K562 (cell line): Measurements from ENCODE around the gene OR10D3. TPM values are rescaled to one million over a fixed set of nuclear protein-coding genes. Genes with fewer than 3 reads are reported as not detected.

Experiments used
- ATAC-seq: fragments of 200-7000 bp; cut with Tn5 transposase; 3 replicates; pipeline ENCODE4 v1.9.1; 2020; ENCODE audit warnings: moderate library complexity
- Bru-seq: library from RNA; stranded (reverse); fragments of 400-500 nt; gene quantifications from one replicate; lab custom pipeline; 2021; lab: Mats Ljungman, UMichigan
- BruChase-seq, 2 experiments: library from RNA; stranded (reverse); fragments of 400-500 nt; gene quantifications; one replicate each; lab custom pipeline; 2021; lab: Mats Ljungman, UMichigan
- BruUV-seq: library from RNA; stranded (reverse); fragments of 400-500 nt; replicated peaks from 2 replicates; lab custom pipeline; 2021; lab: Mats Ljungman, UMichigan
- CTCF ChIA-PET: fragments of 300-600 bp; formaldehyde crosslinking; extraction: SDS; loops from one replicate; lab custom pipeline; 2021; ENCODE audit warnings: low intra/inter-chr PET ratio; lab: Yijun Ruan, JAX
- POLR2A ChIA-PET: fragments of 300-600, 350-650 bp; sonication (Branson Sonifier 250); formaldehyde crosslinking; extraction: SDS; loops from one replicate; lab custom pipeline; 2021; ENCODE audit warnings: antibody characterized with exemption, inconsistent platforms; lab: Yijun Ruan, JAX
- DNase-seq, 4 experiments: peaks; one replicate each; pipeline versions ENCODE4 v3.0.0 to v3.0.0-alpha.2; 2011 to 2018; ENCODE audit warnings: low spot score in 3 of 4, mixed read lengths in 3 of 4; ENCODE audit errors: extremely low read depth in 1 of 4
- FAIRE-seq: peaks from 2 replicates; lab custom pipeline; 2011; peaks lifted over from hg19 to GRCh38; lab: Jason Lieb, UNC
- H2AFZ ChIP-seq: 2 replicates; pipeline ENCODE4 v1.6.0; 2011; ENCODE audit warnings: low read depth, low read length, control low read depth, inconsistent platforms
- H3K27ac ChIP-seq: fragments of 200-600 bp; 3 replicates; pipeline ENCODE4 v1.8.0; 2011; ENCODE audit warnings: low read depth, mild to moderate bottlenecking, control low read depth, inconsistent platforms, low read length, moderate library complexity, mixed read lengths; ENCODE audit errors: extremely low read depth
- H3K27me3 ChIP-seq, 2 experiments: fragments of 300-600 bp in 1 of 2; 2 replicates in 1 of 2; 3 replicates in 1 of 2; pipeline versions ENCODE4 v1.6.0 to v1.8.0; 2011; ENCODE audit warnings: inconsistent platforms in 2 of 2, low read length in 2 of 2, mild to moderate bottlenecking in 1 of 2, mixed read lengths in 1 of 2, moderate library complexity in 1 of 2; ENCODE audit not compliant: control insufficient read depth in 2 of 2, insufficient read depth in 2 of 2
- H3K36me3 ChIP-seq: fragments of 300-600 bp; 3 replicates; pipeline ENCODE4 v1.8.0; 2011; ENCODE audit warnings: mild to moderate bottlenecking, low read length, inconsistent platforms; ENCODE audit not compliant: control insufficient read depth, insufficient read depth
- H3K4me1 ChIP-seq, 2 experiments: fragments of 200-600 bp in 1 of 2; replicated peaks in 1 of 2; 2 replicates in 1 of 2; 3 replicates in 1 of 2; pipeline versions ENCODE4 v1.5.1 to v1.8.0; 2011; ENCODE audit warnings: inconsistent platforms in 2 of 2, low read length in 2 of 2, mild to moderate bottlenecking in 1 of 2, mixed read lengths in 1 of 2, moderate library complexity in 1 of 2; ENCODE audit not compliant: control insufficient read depth in 2 of 2, insufficient read depth in 2 of 2
- H3K4me2 ChIP-seq: 2 replicates; pipeline ENCODE4 v1.6.1; 2011; ENCODE audit warnings: low read length, control low read depth, inconsistent platforms, mixed read lengths; ENCODE audit not compliant: insufficient read depth
- H3K4me3 ChIP-seq: fragments of 200-600 bp; sonication (generic), shearing (Covaris generic); 2 replicates; pipeline ENCODE4 v1.5.1; 2016; ENCODE audit warnings: control low read depth, inconsistent platforms
- H3K79me2 ChIP-seq: fragments of 200-600 bp; 3 replicates; pipeline ENCODE4 v1.8.0; 2011; ENCODE audit warnings: low read length, inconsistent platforms; ENCODE audit not compliant: control insufficient read depth, insufficient read depth
- H3K9ac ChIP-seq, 2 experiments: 2 replicates each; pipeline versions ENCODE4 v1.6.0 to v1.6.1; 2011; ENCODE audit warnings: low read depth in 2 of 2, low read length in 2 of 2, control low read depth in 1 of 2, inconsistent platforms in 1 of 2, mild to moderate bottlenecking in 1 of 2, mixed read lengths in 1 of 2; ENCODE audit not compliant: insufficient read depth in 1 of 2
- H3K9me1 ChIP-seq: one replicate; pipeline ENCODE4 v1.6.0; 2011; ENCODE audit warnings: inconsistent platforms, mild to moderate bottlenecking, low read length, moderate library complexity; ENCODE audit not compliant: control insufficient read depth, insufficient read depth
- H3K9me3 ChIP-seq: replicated peaks from 2 replicates; pipeline ENCODE4 v1.5.1; 2011; ENCODE audit warnings: low read depth, low read length, inconsistent platforms; ENCODE audit not compliant: control insufficient read depth, insufficient read depth
- H4K20me1 ChIP-seq: replicated peaks from 2 replicates; pipeline ENCODE4 v1.6.1; 2011; ENCODE audit warnings: low read length, inconsistent platforms, mixed read lengths; ENCODE audit not compliant: control insufficient read depth, insufficient read depth
- PCBP2 ChIP-seq: fragments of 200-400 bp; formaldehyde crosslinking; IDR thresholded peaks from 2 replicates; pipeline ENCODE4 v1.6.1; 2018; ENCODE audit warnings: low read length, low read depth, mild to moderate bottlenecking, moderate library complexity; ENCODE audit not compliant: poor library complexity, severe bottlenecking
- ZNF512 ChIP-seq: IDR thresholded peaks from 2 replicates; pipeline ENCODE4 v1.6.1; 2016; ENCODE audit warnings: missing genetic modification characterization, missing compliant biosample characterization
- WGBS: fragments of 100-300 bp; shearing (Covaris generic); methylation state at CpG from one replicate; pipeline ENCODE4 v1.1.6; 2016; ENCODE audit warnings: low coverage, mixed read lengths; ENCODE audit not compliant: insufficient coverage; ENCODE audit errors: missing lambda C conversion rate; 5-methylcytosine and 5-hydroxymethylcytosine counted together
- in situ Hi-C: fragments of 300-500 bp; cut with MboI; formaldehyde crosslinking; loops from 4 replicates; pipeline ENCODE4 v1.15.0; 2018; ENCODE audit warnings: inconsistent platforms, mixed read lengths
- intact Hi-C: fragments of 100-400 bp; cut with micrococcal nuclease; formaldehyde crosslinking; loops from 2 replicates; pipeline ENCODE4 v1.14.2; 2022
- long read RNA-seq, 3 experiments: library from polyadenylated mRNA in 2 of 3; library from RNA in 1 of 3; unstranded in 2 of 3; stranded (forward) in 1 of 3; transcript quantifications; one replicate each; pipeline ENCODE4 v2.0.0, GENCODE V29; 2019 to 2022
- polyA minus RNA-seq, 3 experiments: library from RNA; depleted of rRNA, polyadenylated mRNA; stranded (reverse); fragments of >200 nt; gene quantifications; 2 replicates each; pipeline ENCODE4 v1.2.3, GENCODE V29; 2011
- polyA plus RNA-seq, 8 experiments: library from polyadenylated mRNA; depleted of rRNA in 4 of 8; stranded (reverse) in 5 of 8; unstranded in 3 of 8; fragments of >200 nt; fragmentation: Nextera tagmentation in 2 of 8; fragmentation: Illumina TruSeq in 1 of 8; extraction: Ambion mirVana in 2 of 8; extraction: Trizol in 1 of 8; gene quantifications; 2 replicates each; pipeline versions ENCODE4 v1.2.1 to v1.2.3, GENCODE V29; 2011 to 2014; ENCODE audit warnings: inconsistent platforms in 1 of 8, missing spikeins in 1 of 8
- total RNA-seq, 7 experiments: library from RNA; depleted of rRNA in 6 of 7; stranded (reverse); fragments of >200 nt in 6 of 7; fragmentation: Illumina TruSeq in 2 of 7; extraction: Trizol in 2 of 7; gene quantifications; 2 replicates each; pipeline versions ENCODE4 v1.2.1 to v1.2.3, GENCODE V29; 2011 to 2021; ENCODE audit warnings: low replicate concordance in 1 of 7

Gene OR10D3, protein sequence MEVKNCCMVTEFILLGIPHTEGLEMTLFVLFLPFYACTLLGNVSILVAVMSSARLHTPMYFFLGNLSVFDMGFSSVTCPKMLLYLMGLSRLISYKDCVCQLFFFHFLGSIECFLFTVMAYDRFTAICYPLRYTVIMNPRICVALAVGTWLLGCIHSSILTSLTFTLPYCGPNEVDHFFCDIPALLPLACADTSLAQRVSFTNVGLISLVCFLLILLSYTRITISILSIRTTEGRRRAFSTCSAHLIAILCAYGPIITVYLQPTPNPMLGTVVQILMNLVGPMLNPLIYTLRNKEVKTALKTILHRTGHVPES
- 16.6 and 50.2 TPM in 2 replicates for total RNA-seq (2011; cell fraction: chromatin; rRNA removed; ENCODE audit: low replicate concordance)
- total RNA-seq (2011; cell fraction: nucleolus; rRNA removed): 9.3 and 17.4 TPM in 2 replicates
- 41.2 and 79.5 TPM in 2 replicates for total RNA-seq (2011; cell fraction: nucleoplasm; rRNA removed)
- 0.73 and 1.7 TPM in 2 replicates for total RNA-seq (2014; rRNA removed)
- 2.6 and 2.9 TPM in 2 replicates for total RNA-seq (2014; rRNA removed; fragmentation: Illumina TruSeq; extraction: Trizol)
- total RNA-seq (2015; rRNA removed; fragmentation: Illumina TruSeq; extraction: Trizol): 2.6 and 2.7 TPM in 2 replicates
- total RNA-seq (2021): 1.7 and 2.8 TPM in 2 replicates
- 0.86 and 1.1 TPM in 2 replicates for polyA plus RNA-seq (2011; rRNA removed)
- polyA plus RNA-seq (2011; cell fraction: cytosol; rRNA removed): 0.16 and 0.18 TPM in 2 replicates
- 13.4 and 17.5 TPM in 2 replicates for polyA plus RNA-seq (2011; cell fraction: nucleus; rRNA removed)
- 0.14 and 0.62 TPM in 2 replicates for polyA plus RNA-seq (2012)
- 0.18 and 0.27 TPM in 2 replicates for polyA plus RNA-seq (2014; fragmentation: Illumina TruSeq; extraction: Trizol)
- polyA plus RNA-seq (2014; fragmentation: Nextera tagmentation; extraction: Ambion mirVana): under 1 TPM in 1 of 2 experiments, not detected in 1; 0.07 TPM
- 0.27 and 0.38 TPM in 2 replicates for polyA plus RNA-seq (2014; rRNA removed)
- polyA minus RNA-seq (2011; rRNA and poly(A)+ RNA removed): 45.9 and 55.9 TPM in 2 replicates
- 1.4 TPM in 1 of 2 replicates, not detected in the other for polyA minus RNA-seq (2011; cell fraction: cytosol; rRNA and poly(A)+ RNA removed)
- polyA minus RNA-seq (2011; cell fraction: nucleus; rRNA and poly(A)+ RNA removed): 53.4 and 57.5 TPM in 2 replicates
- Bru-seq, nascent RNA: percentile 79 among the genes with signal in this experiment
- BruChase-seq, experiment 1, labeled RNA remaining after a 2-hour chase: percentile 92 among the genes with signal in this experiment
- percentile 89 among the genes with signal in this experiment for BruChase-seq, experiment 2, labeled RNA remaining after a 6-hour chase
- long read RNA-seq, experiment 1: 0 reads
- long read RNA-seq, experiment 2: 0 reads
- long read RNA-seq, experiment 3: 0 reads

DNA sequence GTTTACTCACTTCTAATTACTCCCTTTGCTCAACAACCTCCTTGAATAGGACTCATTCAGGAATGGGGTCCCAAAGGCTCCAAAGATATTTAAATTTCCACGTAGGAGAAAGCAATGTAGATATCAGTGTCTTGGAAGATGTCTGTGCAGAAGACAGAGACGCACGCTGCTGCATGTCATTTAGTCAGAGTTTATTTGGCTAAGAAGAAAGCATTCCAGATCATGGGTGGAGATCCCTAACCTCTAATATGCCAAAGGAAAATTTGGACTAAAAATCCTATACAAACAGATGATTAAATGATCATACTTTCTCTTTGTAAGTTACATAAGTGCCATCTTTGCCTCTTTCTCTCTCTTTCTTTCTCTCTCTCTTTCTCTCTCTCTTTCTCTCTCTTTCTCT, at the start of gene OR10D3:
Gene OR10D3 (plus strand): TSS at position 278 of the 400 bp plus-strand sequence. CDS start 1,925 bp downstream, outside the sequence.
- ATAC-seq: peak; percentile 29; the same call in 2 of the 3 replicates

More for the DNA sequence above, at the start of gene OR10D3:
- ChIA-PET CTCF (interaction anchor here (0.7 to 1.2 kb wide), 2 partner anchors 111 to 113 kb away, joined by 3 read pairs; no protein-coding TSS in a partner anchor), POLR2A (interaction anchor here (1.2 kb wide), 1 partner anchor 9 kb away, joined by 3 read pairs; no protein-coding TSS in a partner anchor)
- no peaks in the 10 kb centered on the region for H3K27me3 ChIP-seq
- H4K20me1 ChIP-seq: peaks cover 4% of the 10 kb centered on the region; the same call in 1 of the 2 replicates
- peaks cover 26% of the 10 kb centered on the region for H3K79me2 ChIP-seq
- H3K4me3 ChIP-seq: no peak within 1 kb of the TSS
- peaks cover 21% of the 10 kb centered on the region for H3K36me3 ChIP-seq
- peak; percentile 74 for TF ChIP-seq ZNF512 (tag)
- TF ChIP-seq PCBP2: no peak
- H3K4me1 ChIP-seq: no peaks in the 10 kb centered on the region
- no peak within 1 kb of the TSS for H3K4me2 ChIP-seq
- no peak within 1 kb of the TSS for H3K27ac ChIP-seq
- no peak within 1 kb of the TSS for H3K9ac ChIP-seq
- H3K9me3 ChIP-seq: no peaks in the 10 kb centered on the region
- H3K9me1 ChIP-seq: no peaks in the 10 kb centered on the region
- no peak for DNase-seq
- BruUV-seq: no TSS peak
- 67% methylated on average over 3 of the region's 3 CpGs for WGBS
- in situ Hi-C loops (no loop called here), intact Hi-C loops (no loop called here)
- no peak within 1 kb of the TSS for H2AFZ ChIP-seq
- no peak for FAIRE-seq
